Astrocyte of the cerebellum (primary cell): ENCODE data around the gene FN1.

Experiments
- DNase-seq: peaks from one replicate; pipeline ENCODE4 v3.0.0-alpha.2; 2011; ENCODE audit warnings: low read depth
- H3K4me3 ChIP-seq: 2 replicates; pipeline ENCODE4 v1.5.1; 2011; ENCODE audit warnings: mild to moderate bottlenecking, low read depth, low read length, moderate library complexity
- in situ Hi-C: cut with HindIII; loops from 2 replicates; pipeline ENCODE4 v1.10.0; 2017; ENCODE audit warnings: low sequenced_read_pairs
- TF ChIP-seq, protein P1 (sequence below): IDR thresholded peaks from 2 replicates; pipeline ENCODE4 v1.5.1; 2012; ENCODE audit warnings: low read length, low read depth, moderate library complexity, mild to moderate bottlenecking; ENCODE audit errors: missing control alignments

Gene FN1

DNA sequence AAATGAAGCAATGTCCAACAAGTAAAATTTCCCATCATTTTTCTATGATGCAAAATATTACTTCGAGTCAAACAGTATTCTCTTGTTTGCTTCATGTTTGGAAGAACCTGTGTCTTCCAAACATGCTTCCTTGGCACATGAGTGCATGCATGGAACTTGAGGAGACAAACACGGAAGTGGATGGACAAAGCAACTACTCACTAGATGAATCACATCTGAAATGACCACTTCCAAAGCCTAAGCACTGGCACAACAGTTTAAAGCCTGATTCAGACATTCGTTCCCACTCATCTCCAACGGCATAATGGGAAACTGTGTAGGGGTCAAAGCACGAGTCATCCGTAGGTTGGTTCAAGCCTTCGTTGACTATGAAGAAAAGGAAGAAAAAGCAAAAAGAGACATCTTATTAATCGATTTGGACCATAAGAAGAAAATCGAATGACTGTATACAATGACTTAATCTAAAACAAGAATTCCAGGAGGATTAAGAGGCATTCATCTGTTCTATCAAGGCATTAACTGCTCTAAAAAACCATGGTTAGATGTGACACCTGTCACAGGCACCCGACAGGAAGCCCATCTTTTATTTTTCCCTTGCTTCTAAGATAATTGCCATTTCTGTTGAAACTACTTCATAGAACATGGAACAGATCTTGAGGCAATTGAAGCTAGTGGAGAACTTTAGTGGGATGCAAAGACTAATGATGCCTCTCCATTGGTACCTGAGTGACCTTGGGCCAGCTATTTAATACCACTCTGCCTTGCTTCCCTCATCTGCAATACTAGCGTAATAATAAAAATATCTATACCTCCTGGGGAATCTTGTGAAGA lies 68.0 kb downstream of the FN1 start:
- H3K4me3 ChIP-seq = no peak overlapping the region
- TF ChIP-seq, protein P1, sequence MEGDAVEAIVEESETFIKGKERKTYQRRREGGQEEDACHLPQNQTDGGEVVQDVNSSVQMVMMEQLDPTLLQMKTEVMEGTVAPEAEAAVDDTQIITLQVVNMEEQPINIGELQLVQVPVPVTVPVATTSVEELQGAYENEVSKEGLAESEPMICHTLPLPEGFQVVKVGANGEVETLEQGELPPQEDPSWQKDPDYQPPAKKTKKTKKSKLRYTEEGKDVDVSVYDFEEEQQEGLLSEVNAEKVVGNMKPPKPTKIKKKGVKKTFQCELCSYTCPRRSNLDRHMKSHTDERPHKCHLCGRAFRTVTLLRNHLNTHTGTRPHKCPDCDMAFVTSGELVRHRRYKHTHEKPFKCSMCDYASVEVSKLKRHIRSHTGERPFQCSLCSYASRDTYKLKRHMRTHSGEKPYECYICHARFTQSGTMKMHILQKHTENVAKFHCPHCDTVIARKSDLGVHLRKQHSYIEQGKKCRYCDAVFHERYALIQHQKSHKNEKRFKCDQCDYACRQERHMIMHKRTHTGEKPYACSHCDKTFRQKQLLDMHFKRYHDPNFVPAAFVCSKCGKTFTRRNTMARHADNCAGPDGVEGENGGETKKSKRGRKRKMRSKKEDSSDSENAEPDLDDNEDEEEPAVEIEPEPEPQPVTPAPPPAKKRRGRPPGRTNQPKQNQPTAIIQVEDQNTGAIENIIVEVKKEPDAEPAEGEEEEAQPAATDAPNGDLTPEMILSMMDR = no peak
- in situ Hi-C loops = no loop called here
- DNase-seq = peak; percentile 26

DNA sequence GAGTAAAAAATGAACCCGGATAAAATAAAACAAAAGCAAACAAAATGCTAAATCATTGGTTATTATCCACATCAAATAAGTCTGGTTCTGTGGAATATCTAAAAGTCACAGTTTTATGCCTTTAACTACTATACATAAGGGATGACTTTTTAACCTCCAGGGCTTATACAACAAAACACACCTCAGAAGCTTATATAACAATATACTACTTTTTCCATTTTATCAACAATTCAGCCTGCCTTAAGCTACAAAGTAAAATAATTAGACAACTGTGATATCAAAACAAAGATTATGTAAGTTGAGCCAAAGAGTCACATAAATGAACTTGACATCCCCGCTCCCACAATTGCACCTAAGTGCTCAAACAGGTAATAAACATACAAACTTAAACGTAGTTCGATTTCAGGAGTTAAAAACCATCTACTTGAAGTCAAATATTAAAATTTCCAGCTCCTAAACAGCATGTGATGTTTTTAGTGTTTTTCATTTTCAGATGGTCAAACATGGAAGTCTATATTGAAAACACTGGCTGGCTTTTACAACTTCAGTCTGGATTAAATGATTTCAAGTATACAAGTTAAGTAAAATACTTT lies 69.3 kb downstream of the FN1 start:
- TF ChIP-seq, protein P1 = no peak
- no peak for DNase-seq
- H3K4me3 ChIP-seq = no peak overlapping the region
- in situ Hi-C loops = no loop called here

DNA sequence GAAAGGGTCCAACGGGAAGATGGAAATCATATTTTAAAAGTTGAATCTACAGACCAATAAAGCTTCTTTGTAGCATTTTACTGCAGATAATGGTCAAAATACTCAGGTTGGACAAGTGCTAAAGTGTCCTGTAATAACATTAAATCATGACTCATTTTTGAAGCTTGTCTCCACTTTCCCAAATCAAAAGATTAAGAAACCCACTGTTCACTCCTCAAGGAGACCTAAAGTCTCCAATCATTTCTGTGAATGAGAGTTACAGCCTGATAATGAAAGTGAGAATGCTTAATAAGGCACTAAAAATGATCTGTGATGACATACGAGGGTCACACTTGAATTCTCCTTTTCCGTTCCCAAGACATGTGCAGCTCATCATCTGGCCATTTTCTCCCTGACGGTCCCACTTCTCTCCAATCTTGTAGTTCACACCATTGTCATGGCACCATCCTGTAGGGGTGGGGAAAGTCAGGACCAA lies 70.6 kb downstream of the FN1 start:
- in situ Hi-C loops = no loop called here
- no peak for DNase-seq
- TF ChIP-seq, protein P1 = no peak
- no peak overlapping the region for H3K4me3 ChIP-seq

DNA sequence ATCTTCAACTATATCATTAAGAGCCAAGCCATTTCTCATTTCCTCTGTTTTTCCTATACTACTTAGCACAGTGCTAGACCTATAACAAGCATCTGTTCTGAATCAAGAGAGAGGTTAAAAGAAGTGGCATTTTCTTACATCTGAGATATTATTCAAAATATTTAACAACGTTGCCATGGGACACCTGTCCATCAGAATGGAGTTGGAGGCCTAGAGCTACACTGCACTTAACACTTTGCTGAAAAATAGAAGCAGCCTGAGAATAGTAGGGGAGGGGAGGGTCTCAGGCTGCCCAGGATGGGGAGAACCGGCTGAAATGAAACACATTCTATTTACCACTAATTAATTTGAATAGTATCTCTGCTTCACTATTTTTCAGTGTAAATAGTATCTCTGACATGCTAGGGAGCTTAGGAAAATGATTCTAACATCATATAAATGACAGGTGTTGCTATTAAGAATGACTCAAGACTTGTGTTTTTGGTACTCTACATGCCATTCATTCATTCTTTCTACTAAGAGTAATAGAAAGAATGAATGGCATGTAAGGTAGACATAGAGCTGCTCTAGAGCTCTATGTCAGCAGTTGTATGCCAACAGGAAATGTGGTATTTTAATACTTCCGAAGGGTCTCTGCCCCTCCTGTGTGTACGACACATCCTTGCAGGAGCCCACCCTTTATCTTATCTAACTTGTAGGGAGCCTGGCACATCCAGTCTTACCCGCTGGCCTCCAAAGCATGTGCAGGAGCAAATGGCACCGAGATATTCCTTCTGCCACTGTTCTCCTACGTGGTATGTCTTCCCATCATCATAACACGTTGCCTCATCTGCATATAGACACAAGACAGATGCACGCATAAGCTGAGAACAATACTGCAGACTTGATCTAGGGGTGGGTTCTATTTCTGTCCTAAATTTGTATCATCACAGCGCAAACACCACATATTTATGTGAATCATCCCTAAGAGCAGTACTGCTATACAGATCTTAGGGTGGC lies 71.4 kb downstream of the FN1 start:
- DNase-seq = no peak
- in situ Hi-C loops = no loop called here
- no peak overlapping the region for H3K4me3 ChIP-seq
- TF ChIP-seq, protein P1 = no peak

DNA sequence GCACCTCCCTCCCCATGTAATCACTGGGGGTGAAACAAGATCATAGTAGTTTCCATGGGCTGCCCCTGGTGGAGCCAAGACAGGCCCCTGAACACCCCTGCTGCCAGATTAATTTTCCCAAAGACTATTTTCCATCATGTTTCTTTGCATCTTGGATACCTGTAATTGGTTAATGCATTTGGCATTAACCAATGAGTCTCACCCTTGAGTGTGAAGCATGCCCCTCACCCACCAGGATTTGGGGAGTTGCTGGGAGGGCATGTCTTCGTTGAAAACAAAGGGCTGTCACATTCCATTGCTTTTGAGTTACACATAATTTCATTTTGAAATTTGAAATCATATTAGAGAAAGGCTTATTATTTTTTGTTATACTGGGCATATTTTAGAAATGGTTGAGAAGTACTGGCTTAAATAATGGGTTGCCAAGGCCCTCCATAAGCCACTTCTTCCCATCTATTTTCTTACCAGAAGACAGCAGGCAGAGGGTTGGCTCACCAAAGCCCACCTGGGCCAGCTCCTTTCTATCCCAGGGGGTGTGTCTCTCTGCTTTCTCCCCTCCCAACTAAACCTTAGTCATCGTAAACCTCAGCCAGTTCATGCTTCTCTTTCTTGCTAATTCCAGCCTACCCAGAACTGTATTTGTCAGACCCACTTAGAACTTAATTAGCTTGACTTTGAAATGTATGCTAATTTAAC lies 72.3 kb downstream of the FN1 start:
- no peak overlapping the region for H3K4me3 ChIP-seq
- no peak for DNase-seq
- in situ Hi-C loops = no loop called here
- TF ChIP-seq, protein P1 = no peak
